ENCODE data around the gene SSH2. TPM values are rescaled to one million over a fixed set of nuclear protein-coding genes. Genes with fewer than 3 reads are reported as not detected.

The SSH2 gene
- total and polyA plus RNA-seq, 2 donors (not counting 1 experiment from before 2014, with no cell fraction given): 51.5 to 183 TPM

DNA sequence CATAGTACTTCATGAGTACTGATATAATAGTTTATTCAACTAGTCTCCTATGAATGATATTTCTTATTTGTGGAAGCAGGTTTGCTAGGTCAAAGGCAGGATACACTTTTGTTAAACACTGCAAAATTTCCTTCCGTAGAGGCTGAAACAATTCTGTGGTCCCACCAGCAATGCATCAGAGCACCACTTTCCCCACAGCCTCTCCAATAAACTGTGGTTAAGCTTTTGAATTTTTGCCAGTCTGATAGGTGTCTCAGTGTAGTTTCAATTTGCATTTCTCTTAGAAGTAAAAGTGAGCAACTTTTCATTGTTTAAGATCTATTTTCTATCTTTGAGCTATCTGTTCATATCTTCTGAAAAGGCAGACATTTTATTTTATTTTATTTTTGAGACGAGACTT is 270.9 kb downstream of the SSH2 start:
- no peak overlapping the region for H3K9ac ChIP-seq (ENCODE audit: low read length)
- no peak overlapping the region for H3K27ac Mint-ChIP-seq
- ChIA-PET POLR2A (no interaction called here), CTCF (no interaction called here)
- H2AFZ ChIP-seq (ENCODE audit: insufficient read depth, low read depth, low read length, poor library complexity, severe bottlenecking): no peak overlapping the region
- peaks cover 1% of the 10 kb centered on the region for H3K4me1 Mint-ChIP-seq
- H3K9me3 Mint-ChIP-seq (ENCODE audit: insufficient read depth): no peaks in the 10 kb centered on the region
- H3K4me2 ChIP-seq (replicated peaks; ENCODE audit: low read depth, low read length, poor library complexity, severe bottlenecking): no peak overlapping the region
- no peak overlapping the region for H3K4me3 Mint-ChIP-seq
- H4K20me1 ChIP-seq (ENCODE audit: control insufficient read depth, insufficient read depth, low read length, poor library complexity, severe bottlenecking): no peaks in the 10 kb centered on the region
- no peaks in the 10 kb centered on the region for H3K9me3 ChIP-seq (ENCODE audit: control extremely low read depth in 1 of 3, control insufficient read depth in 2 of 3, insufficient read depth in 1 of 3, low read length in 2 of 3)
- H3K4me1 ChIP-seq (ENCODE audit: control insufficient read depth in 2 of 2, insufficient read depth in 2 of 2, low read length in 2 of 2): no peaks in the 10 kb centered on the region
- H3K36me3 ChIP-seq (replicated peaks in 1 of 2; ENCODE audit: control extremely low read depth in 1 of 2, control insufficient read depth in 1 of 2, extremely low read depth in 1 of 2, insufficient read depth in 2 of 2, low read length in 1 of 2): peaks cover 2 to 72% of the 10 kb centered on the region in 2 experiments
- no peaks in the 10 kb centered on the region for H3K27me3 Mint-ChIP-seq
- DNase-seq (no peak), ATAC-seq (ENCODE audit: low read depth) (no peak)
- 88% methylated on average over 1 of the region's 2 CpGs for WGBS (ENCODE audit: insufficient coverage)
- H3K79me2 ChIP-seq (ENCODE audit: control insufficient read depth, insufficient read depth, low read length): peaks cover 40% of the 10 kb centered on the region
- no peaks in the 10 kb centered on the region for H3K27me3 ChIP-seq (replicated peaks in 1 of 4; ENCODE audit: control extremely low read depth in 1 of 4, control insufficient read depth in 3 of 4, insufficient read depth in 4 of 4, low read length in 3 of 4)
- TF ChIP-seq, protein P1, sequence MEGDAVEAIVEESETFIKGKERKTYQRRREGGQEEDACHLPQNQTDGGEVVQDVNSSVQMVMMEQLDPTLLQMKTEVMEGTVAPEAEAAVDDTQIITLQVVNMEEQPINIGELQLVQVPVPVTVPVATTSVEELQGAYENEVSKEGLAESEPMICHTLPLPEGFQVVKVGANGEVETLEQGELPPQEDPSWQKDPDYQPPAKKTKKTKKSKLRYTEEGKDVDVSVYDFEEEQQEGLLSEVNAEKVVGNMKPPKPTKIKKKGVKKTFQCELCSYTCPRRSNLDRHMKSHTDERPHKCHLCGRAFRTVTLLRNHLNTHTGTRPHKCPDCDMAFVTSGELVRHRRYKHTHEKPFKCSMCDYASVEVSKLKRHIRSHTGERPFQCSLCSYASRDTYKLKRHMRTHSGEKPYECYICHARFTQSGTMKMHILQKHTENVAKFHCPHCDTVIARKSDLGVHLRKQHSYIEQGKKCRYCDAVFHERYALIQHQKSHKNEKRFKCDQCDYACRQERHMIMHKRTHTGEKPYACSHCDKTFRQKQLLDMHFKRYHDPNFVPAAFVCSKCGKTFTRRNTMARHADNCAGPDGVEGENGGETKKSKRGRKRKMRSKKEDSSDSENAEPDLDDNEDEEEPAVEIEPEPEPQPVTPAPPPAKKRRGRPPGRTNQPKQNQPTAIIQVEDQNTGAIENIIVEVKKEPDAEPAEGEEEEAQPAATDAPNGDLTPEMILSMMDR (IDR thresholded peaks at IDR 0.05): no peak
- TF ChIP-seq EZH2 (IDR thresholded peaks at IDR 0.05; ENCODE audit: borderline replicate concordance, insufficient read depth, low read depth, low read length, poor library complexity, severe bottlenecking): no peak
- no peak overlapping the region for H3K4me3 ChIP-seq (ENCODE audit: control extremely low read depth in 1 of 5, extremely low read depth in 1 of 5, insufficient read depth in 1 of 5, low read depth in 2 of 5, low read length in 4 of 5)
- intact Hi-C loops (cut with micrococcal nuclease): no loop called here
- H3K27ac ChIP-seq (ENCODE audit: low read length in 2 of 2): no peak overlapping the region

DNA sequence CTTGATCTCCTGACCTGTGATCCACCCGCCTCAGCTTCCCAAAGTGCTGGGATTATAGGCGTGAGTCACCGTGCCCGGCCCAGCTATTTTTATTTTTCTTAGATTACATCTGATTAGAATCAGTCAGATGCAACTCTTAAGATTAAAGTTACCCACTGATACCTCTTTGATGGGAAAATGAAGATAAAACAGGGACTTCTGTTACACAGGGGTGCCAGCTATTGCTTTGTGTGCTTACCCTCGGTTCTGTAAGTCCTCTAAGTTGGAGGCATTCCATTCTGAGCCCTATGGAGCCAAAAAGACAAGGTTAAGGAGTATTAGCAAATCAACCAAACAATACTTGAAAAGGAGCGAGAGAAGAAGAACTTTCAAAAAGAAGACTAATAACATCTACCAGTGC is 274.7 kb downstream of the SSH2 start:
- Histone ChIP-seq H3K4me1 (ENCODE audit: control insufficient read depth in 2 of 2, insufficient read depth in 2 of 2, low read length in 2 of 2) (no peaks in the 10 kb centered on the region), H3K27ac (ENCODE audit: low read length in 2 of 2) (no peak overlapping the region), H3K79me2 (ENCODE audit: control insufficient read depth, insufficient read depth, low read length) (peaks cover 12% of the 10 kb centered on the region), H3K4me2 (replicated peaks; ENCODE audit: low read depth, low read length, poor library complexity, severe bottlenecking) (no peak overlapping the region), H3K9ac (ENCODE audit: low read length) (no peak overlapping the region), H3K27me3 (replicated peaks in 1 of 4; ENCODE audit: control extremely low read depth in 1 of 4, control insufficient read depth in 3 of 4, insufficient read depth in 4 of 4, low read length in 3 of 4) (no peaks in the 10 kb centered on the region), H3K36me3 (replicated peaks in 1 of 2; ENCODE audit: control extremely low read depth in 1 of 2, control insufficient read depth in 1 of 2, extremely low read depth in 1 of 2, insufficient read depth in 2 of 2, low read length in 1 of 2) (peaks cover 9 to 56% of the 10 kb centered on the region in 2 experiments), H3K9me3 (ENCODE audit: control extremely low read depth in 1 of 3, control insufficient read depth in 2 of 3, insufficient read depth in 1 of 3, low read length in 2 of 3) (no peaks in the 10 kb centered on the region), H2AFZ (ENCODE audit: insufficient read depth, low read depth, low read length, poor library complexity, severe bottlenecking) (no peak overlapping the region), H4K20me1 (ENCODE audit: control insufficient read depth, insufficient read depth, low read length, poor library complexity, severe bottlenecking) (no peaks in the 10 kb centered on the region), H3K4me3 (ENCODE audit: control extremely low read depth in 1 of 5, extremely low read depth in 1 of 5, insufficient read depth in 1 of 5, low read depth in 2 of 5, low read length in 4 of 5) (no peak overlapping the region)
- Mint-ChIP-seq H3K27ac (no peak overlapping the region), H3K27me3 (no peaks in the 10 kb centered on the region), H3K4me1 (peaks cover 3% of the 10 kb centered on the region), H3K9me3 (ENCODE audit: insufficient read depth) (no peaks in the 10 kb centered on the region), H3K4me3 (no peak overlapping the region)
- intact Hi-C loops (cut with micrococcal nuclease): no loop called here
- TF ChIP-seq, protein P1 (IDR thresholded peaks at IDR 0.05): no peak
- no peak for TF ChIP-seq EZH2 (IDR thresholded peaks at IDR 0.05; ENCODE audit: borderline replicate concordance, insufficient read depth, low read depth, low read length, poor library complexity, severe bottlenecking)
- ChIA-PET POLR2A (interaction anchor here (0.6 kb wide), 1 partner anchor 67 kb away, joined by 3 read pairs; no protein-coding TSS in a partner anchor), CTCF (interaction anchor here (0.7 to 2.6 kb wide), 7 partner anchors 11 to 123 kb away, joined by 3 to 9 read pairs (median 4); no protein-coding TSS in a partner anchor)
- DNase-seq (no peak), ATAC-seq (ENCODE audit: low read depth) (no peak)
- WGBS (ENCODE audit: insufficient coverage): no CpG with 5 or more reads among the region's 6 CpGs

Data from B cell (primary cell).